HG02970 (cell line): ENCODE measurements around the gene KCTD2.
A peak's percentile ranks its signal among the peaks of the same experiment; 100 is the strongest.

Source experiments
- ATAC-seq: cut with Tn5 transposase; IDR thresholded peaks from one replicate; pipeline ENCODE4 v1.9.1; 2021; ENCODE audit warnings: mild to moderate bottlenecking, moderate library complexity, moderate number of reproducible peaks; ENCODE audit not compliant: unreplicated experiment, low FRiP score

Gene KCTD2

GRCh38 chr17:75074532-75074931, 27.5 kb downstream of the KCTD2 start:
- no peak for ATAC-seq

- no peak for ATAC-seq
Measured at GRCh38 chr17:75075597-75076336, 28.7 kb downstream of the KCTD2 start.

GRCh38 chr17:75077072-75077495, 30.1 kb downstream of the KCTD2 start:
- no peak for ATAC-seq

GRCh38 chr17:75077496-75078283, 30.7 kb downstream of the KCTD2 start:
- peak; percentile 35 for ATAC-seq

GRCh38 chr17:75078284-75079022, 31.4 kb downstream of the KCTD2 start:
- no peak for ATAC-seq

- no peak for ATAC-seq
Measured at GRCh38 chr17:75079023-75079373, 32.0 kb downstream of the KCTD2 start.

- no peak for ATAC-seq
Measured at GRCh38 chr17:75081611-75082540, 34.9 kb downstream of the KCTD2 start.

- no peak for ATAC-seq
Measured at GRCh38 chr17:75082683-75083082, 35.7 kb downstream of the KCTD2 start.

GRCh38 chr17:75084039-75084660, 37.1 kb downstream of the KCTD2 start:
- no peak for ATAC-seq

GRCh38 chr17:75086496-75087181, 39.6 kb downstream of the KCTD2 start:
- ATAC-seq: no peak

- no peak for ATAC-seq
Measured at GRCh38 chr17:75087182-75087557, 40.1 kb downstream of the KCTD2 start.

- ATAC-seq: no peak
Measured at GRCh38 chr17:75087558-75088453, 40.8 kb downstream of the KCTD2 start, which contains the start of gene SLC16A5. TSS of gene SLC16A5 (plus strand) at chr17:75087954. CDS start at chr17:75093637, 5,683 bp downstream.

GRCh38 chr17:75088465-75089417, 41.7 kb downstream of the KCTD2 start:
- ATAC-seq: no peak

- no peak for ATAC-seq
Measured at GRCh38 chr17:75090871-75091854, 44.1 kb downstream of the KCTD2 start.

- ATAC-seq: no peak
Measured at GRCh38 chr17:75091855-75092327, 44.9 kb downstream of the KCTD2 start.
